Activated T-cell treated with anti-CD3 and anti-CD28 coated beads, Interleukin-2, amount 50 U/mL, for 24 hours (primary cell): ENCODE results near the gene GDPD5.

Experiments used
- DNase-seq: peaks from one replicate; pipeline ENCODE4 v3.0.0-alpha.2; 2020
- H3K27ac Mint-ChIP-seq: 2 replicates; pipeline ENCODE4 v1.8.0; 2020; ENCODE audit warnings: mild to moderate bottlenecking, mixed read lengths
- H3K27me3 Mint-ChIP-seq: 2 replicates; pipeline ENCODE4 v1.8.0; 2020; ENCODE audit warnings: mixed read lengths
- H3K36me3 Mint-ChIP-seq: 2 replicates; pipeline ENCODE4 v1.8.0; 2020; ENCODE audit warnings: low read depth, mixed read lengths
- H3K4me1 Mint-ChIP-seq: 2 replicates; pipeline ENCODE4 v1.8.0; 2020; ENCODE audit warnings: low read depth, mixed read lengths
- H3K4me3 Mint-ChIP-seq: 2 replicates; pipeline ENCODE4 v1.8.0; 2020; ENCODE audit warnings: mild to moderate bottlenecking, moderate library complexity, mixed read lengths
- H3K9me3 Mint-ChIP-seq: 2 replicates; pipeline ENCODE4 v1.8.0; 2020; ENCODE audit warnings: mixed read lengths

The GDPD5 gene

GRCh38 chr11:75472081-75472732 is 53.5 kb downstream of the GDPD5 start:
- no peak for DNase-seq
- no peaks in the 10 kb centered on the region for H3K9me3 Mint-ChIP-seq
- peaks cover 16% of the 10 kb centered on the region for H3K4me1 Mint-ChIP-seq
- H3K36me3 Mint-ChIP-seq, result no peaks in the 10 kb centered on the region
- no peaks in the 10 kb centered on the region for H3K27me3 Mint-ChIP-seq
- no peak overlapping the region for H3K27ac Mint-ChIP-seq
- H3K4me3 Mint-ChIP-seq, result no peak overlapping the region

GRCh38 chr11:75471176-75471973 is 54.4 kb downstream of the GDPD5 start:
- Mint-ChIP-seq H3K27me3 (no peaks in the 10 kb centered on the region), H3K4me3 (no peak overlapping the region), H3K9me3 (no peaks in the 10 kb centered on the region), H3K27ac (no peak overlapping the region), H3K36me3 (no peaks in the 10 kb centered on the region), H3K4me1 (peaks cover 16% of the 10 kb centered on the region)
- no peak for DNase-seq

- peaks cover 9% of the 10 kb centered on the region for H3K4me1 Mint-ChIP-seq
- H3K9me3 Mint-ChIP-seq, result no peaks in the 10 kb centered on the region
- no peaks in the 10 kb centered on the region for H3K27me3 Mint-ChIP-seq
- H3K27ac Mint-ChIP-seq, result no peak overlapping the region
- H3K36me3 Mint-ChIP-seq, result no peaks in the 10 kb centered on the region
- no peak overlapping the region for H3K4me3 Mint-ChIP-seq
- DNase-seq, result no peak
These were observed 55.2 kb downstream of the GDPD5 start for GRCh38 chr11:75470476-75471080.

- Mint-ChIP-seq H3K4me3 (no peak overlapping the region), H3K4me1 (peaks cover 2% of the 10 kb centered on the region), H3K9me3 (no peaks in the 10 kb centered on the region), H3K36me3 (no peaks in the 10 kb centered on the region), H3K27me3 (no peaks in the 10 kb centered on the region), H3K27ac (no peak overlapping the region)
- no peak for DNase-seq
These were observed 55.8 kb downstream of the GDPD5 start for GRCh38 chr11:75469785-75470405.

- H3K36me3 Mint-ChIP-seq, result no peaks in the 10 kb centered on the region
- no peak overlapping the region for H3K27ac Mint-ChIP-seq
- no peaks in the 10 kb centered on the region for H3K9me3 Mint-ChIP-seq
- no peak overlapping the region for H3K4me3 Mint-ChIP-seq
- H3K4me1 Mint-ChIP-seq, result no peaks in the 10 kb centered on the region
- H3K27me3 Mint-ChIP-seq, result no peaks in the 10 kb centered on the region
- no peak for DNase-seq
These were observed 57.0 kb downstream of the GDPD5 start for GRCh38 chr11:75468534-75469340.

GRCh38 chr11:75467881-75468280 is 57.9 kb downstream of the GDPD5 start:
- no peaks in the 10 kb centered on the region for H3K36me3 Mint-ChIP-seq
- no peak for DNase-seq
- no peaks in the 10 kb centered on the region for H3K9me3 Mint-ChIP-seq
- H3K27ac Mint-ChIP-seq, result no peak overlapping the region
- no peak overlapping the region for H3K4me3 Mint-ChIP-seq
- no peaks in the 10 kb centered on the region for H3K4me1 Mint-ChIP-seq
- H3K27me3 Mint-ChIP-seq, result no peaks in the 10 kb centered on the region

- Mint-ChIP-seq H3K4me3 (no peak overlapping the region), H3K27ac (no peak overlapping the region), H3K4me1 (no peaks in the 10 kb centered on the region), H3K27me3 (no peaks in the 10 kb centered on the region), H3K9me3 (no peaks in the 10 kb centered on the region), H3K36me3 (no peaks in the 10 kb centered on the region)
- no peak for DNase-seq
These were observed 58.4 kb downstream of the GDPD5 start for GRCh38 chr11:75467311-75467710.

- Mint-ChIP-seq H3K27ac (no peak overlapping the region), H3K9me3 (no peaks in the 10 kb centered on the region), H3K4me1 (no peaks in the 10 kb centered on the region), H3K36me3 (peaks cover 2% of the 10 kb centered on the region), H3K27me3 (no peaks in the 10 kb centered on the region), H3K4me3 (no peak overlapping the region)
- DNase-seq, result no peak
These were observed 59.8 kb downstream of the GDPD5 start for GRCh38 chr11:75465701-75466531.

GRCh38 chr11:75463106-75463774 is 62.5 kb downstream of the GDPD5 start:
- DNase-seq, result no peak
- Mint-ChIP-seq H3K27me3 (no peaks in the 10 kb centered on the region), H3K4me3 (no peak overlapping the region), H3K27ac (no peak overlapping the region), H3K4me1 (no peaks in the 10 kb centered on the region), H3K36me3 (peaks cover 2% of the 10 kb centered on the region), H3K9me3 (no peaks in the 10 kb centered on the region)

GRCh38 chr11:75462117-75462653 is 63.6 kb downstream of the GDPD5 start:
- no peaks in the 10 kb centered on the region for H3K27me3 Mint-ChIP-seq
- H3K27ac Mint-ChIP-seq, result no peak overlapping the region
- H3K4me3 Mint-ChIP-seq, result no peak overlapping the region
- no peaks in the 10 kb centered on the region for H3K4me1 Mint-ChIP-seq
- no peak for DNase-seq
- peaks cover 2% of the 10 kb centered on the region for H3K36me3 Mint-ChIP-seq
- H3K9me3 Mint-ChIP-seq, result no peaks in the 10 kb centered on the region

- Mint-ChIP-seq H3K9me3 (no peaks in the 10 kb centered on the region), H3K27me3 (no peaks in the 10 kb centered on the region), H3K36me3 (peaks cover 2% of the 10 kb centered on the region), H3K27ac (no peak overlapping the region), H3K4me1 (no peaks in the 10 kb centered on the region), H3K4me3 (no peak overlapping the region)
- DNase-seq, result no peak
These were observed 64.6 kb downstream of the GDPD5 start for GRCh38 chr11:75461151-75461550.

- no peaks in the 10 kb centered on the region for H3K27me3 Mint-ChIP-seq
- no peak for DNase-seq
- peaks cover 2% of the 10 kb centered on the region for H3K36me3 Mint-ChIP-seq
- H3K27ac Mint-ChIP-seq, result no peak overlapping the region
- no peak overlapping the region for H3K4me3 Mint-ChIP-seq
- H3K4me1 Mint-ChIP-seq, result no peaks in the 10 kb centered on the region
- no peaks in the 10 kb centered on the region for H3K9me3 Mint-ChIP-seq
These were observed 69.1 kb downstream of the GDPD5 start for GRCh38 chr11:75456596-75457183.

GRCh38 chr11:75454987-75455386 is 70.8 kb downstream of the GDPD5 start:
- Mint-ChIP-seq H3K36me3 (no peaks in the 10 kb centered on the region), H3K9me3 (no peaks in the 10 kb centered on the region), H3K4me3 (no peak overlapping the region)

More at GRCh38 chr11:75454987-75455386, 70.8 kb downstream of the GDPD5 start:
- Mint-ChIP-seq H3K27me3 (no peaks in the 10 kb centered on the region), H3K4me1 (no peaks in the 10 kb centered on the region), H3K27ac (no peak overlapping the region)
- no peak for DNase-seq
